ENCODE measurements around the gene STARD5. TPM values are rescaled to one million over a fixed set of nuclear protein-coding genes. Genes with fewer than 3 reads are reported as not detected.
"Not testable (repeated sequence)": the region's sequence is repeated elsewhere in the genome, so short reads cannot be mapped to it uniquely, and the experiment has no call there.

STARD5 gene
- total RNA-seq, 1 experiment from 2014 or later = 0.40 TPM

- DNase-seq (ENCODE audit: extremely low read depth, low read depth) = no peak
Observed at GRCh38 chr15:81338170-81339007, 14.4 kb upstream of the STARD5 start.

GRCh38 chr15:81337713-81338157 lies 13.8 kb upstream of the STARD5 start:
- DNase-seq (ENCODE audit: extremely low read depth, low read depth) = no peak

GRCh38 chr15:81337241-81337640 lies 13.3 kb upstream of the STARD5 start:
- DNase-seq (ENCODE audit: extremely low read depth, low read depth) = no peak

- no peak for DNase-seq (ENCODE audit: extremely low read depth, low read depth)
Observed at GRCh38 chr15:81336568-81336967, 12.6 kb upstream of the STARD5 start.

- DNase-seq (ENCODE audit: extremely low read depth, low read depth) = no peak
Observed at GRCh38 chr15:81335631-81336030, 11.7 kb upstream of the STARD5 start.

- DNase-seq (ENCODE audit: extremely low read depth, low read depth) = no peak
Observed at GRCh38 chr15:81334768-81335435, 11.0 kb upstream of the STARD5 start.

- no peak for DNase-seq (ENCODE audit: extremely low read depth, low read depth)
Observed at GRCh38 chr15:81333363-81333762, 9.4 kb upstream of the STARD5 start.

- DNase-seq (ENCODE audit: extremely low read depth, low read depth) = no peak
Observed at GRCh38 chr15:81332326-81332725, 8.4 kb upstream of the STARD5 start.

- DNase-seq (ENCODE audit: extremely low read depth, low read depth) = no peak
Observed at GRCh38 chr15:81331600-81331999, 7.7 kb upstream of the STARD5 start.

- not testable (repeated sequence) for DNase-seq (ENCODE audit: extremely low read depth, low read depth)
Observed at GRCh38 chr15:81331141-81331540, 7.2 kb upstream of the STARD5 start.

- DNase-seq (ENCODE audit: extremely low read depth, low read depth) = no peak
Observed at GRCh38 chr15:81330366-81331090, 6.6 kb upstream of the STARD5 start.

- DNase-seq (ENCODE audit: extremely low read depth, low read depth) = no peak
Observed at GRCh38 chr15:81329446-81329845, 5.5 kb upstream of the STARD5 start.

- DNase-seq (ENCODE audit: extremely low read depth, low read depth) = no peak
Observed at GRCh38 chr15:81327516-81327915, 3.6 kb upstream of the STARD5 start.

GRCh38 chr15:81326466-81327212 lies 2.7 kb upstream of the STARD5 start:
- DNase-seq (ENCODE audit: extremely low read depth, low read depth) = no peak

- no peak for DNase-seq (ENCODE audit: extremely low read depth, low read depth)
Observed at GRCh38 chr15:81323559-81323943, 390 bp downstream of the STARD5 start.

- DNase-seq (ENCODE audit: extremely low read depth, low read depth) = no peak
Observed at GRCh38 chr15:81322676-81323253, 1.2 kb downstream of the STARD5 start.

- no peak for DNase-seq (ENCODE audit: extremely low read depth, low read depth)
Observed at GRCh38 chr15:81321667-81322066, 2.3 kb downstream of the STARD5 start.

- no peak for DNase-seq (ENCODE audit: extremely low read depth, low read depth)
Observed at GRCh38 chr15:81317642-81318017, 6.3 kb downstream of the STARD5 start.

GRCh38 chr15:81316267-81316666 lies 7.7 kb downstream of the STARD5 start:
- no peak for DNase-seq (ENCODE audit: extremely low read depth, low read depth)

- no peak for DNase-seq (ENCODE audit: extremely low read depth, low read depth)
Observed at GRCh38 chr15:81315452-81316175, 8.3 kb downstream of the STARD5 start.
